ENCODE results near the gene PRKCZ. TPM values are rescaled to one million over a fixed set of nuclear protein-coding genes. Genes with fewer than 3 reads are reported as not detected.

PRKCZ gene
- total RNA-seq, 3 donors from 2014 or later: 0.64 to 17.9 (median 12.5) TPM

GRCh38 chr1:2215909-2216766, 165.9 kb downstream of the PRKCZ start:
- TF ChIP-seq POLR2AphosphoS5 (IDR thresholded peaks at IDR 0.05) (no peak), POLR2A (IDR thresholded peaks at IDR 0.05) (no peak), CTCF (IDR thresholded peaks at IDR 0.05) (no peak)
- H3K4me3 ChIP-seq: no peak overlapping the region
- no peaks in the 10 kb centered on the region for H3K27me3 ChIP-seq
- no peak overlapping the region for H3K27ac ChIP-seq
- no peaks in the 10 kb centered on the region for H3K36me3 ChIP-seq
- no peak for DNase-seq (ENCODE audit: low spot score in 2 of 2)
- H3K9me3 ChIP-seq: no peaks in the 10 kb centered on the region
- H3K4me1 ChIP-seq: peaks cover 18 to 24% of the 10 kb centered on the region in 2 donors
- intact Hi-C loops (cut with DNase I; ENCODE audit: low total_unique reads): no loop called here

GRCh38 chr1:2216767-2217058, 166.5 kb downstream of the PRKCZ start:
- no peak overlapping the region for H3K4me3 ChIP-seq
- H3K9me3 ChIP-seq: no peaks in the 10 kb centered on the region
- H3K36me3 ChIP-seq: no peaks in the 10 kb centered on the region
- no peaks in the 10 kb centered on the region for H3K27me3 ChIP-seq
- intact Hi-C loops (cut with DNase I; ENCODE audit: low total_unique reads): no loop called here
- TF ChIP-seq CTCF (IDR thresholded peaks at IDR 0.05) (no peak), POLR2AphosphoS5 (IDR thresholded peaks at IDR 0.05) (no peak), POLR2A (IDR thresholded peaks at IDR 0.05) (no peak)
- no peak overlapping the region for H3K27ac ChIP-seq
- peaks cover 18 to 24% of the 10 kb centered on the region in 2 donors for H3K4me1 ChIP-seq
- no peak for DNase-seq (ENCODE audit: low spot score in 2 of 2)

GRCh38 chr1:2221271-2221670, 171.1 kb downstream of the PRKCZ start:
- Histone ChIP-seq H3K27me3 (no peaks in the 10 kb centered on the region), H3K4me1 (no peaks in the 10 kb centered on the region), H3K27ac (no peak overlapping the region), H3K4me3 (no peak overlapping the region), H3K36me3 (no peaks in the 10 kb centered on the region), H3K9me3 (no peaks in the 10 kb centered on the region)
- TF ChIP-seq POLR2AphosphoS5 (IDR thresholded peaks at IDR 0.05) (no peak), CTCF (IDR thresholded peaks at IDR 0.05) (no peak), POLR2A (IDR thresholded peaks at IDR 0.05) (no peak)
- no peak for DNase-seq (ENCODE audit: low spot score in 2 of 2)
- intact Hi-C loops (cut with DNase I; ENCODE audit: low total_unique reads): no loop called here

GRCh38 chr1:2224170-2224584, 174.0 kb downstream of the PRKCZ start:
- H3K36me3 ChIP-seq: no peaks in the 10 kb centered on the region
- DNase-seq (ENCODE audit: low spot score in 2 of 2): no peak

More at GRCh38 chr1:2224170-2224584, 174.0 kb downstream of the PRKCZ start:
- Histone ChIP-seq H3K4me1 (no peaks in the 10 kb centered on the region), H3K27me3 (no peaks in the 10 kb centered on the region), H3K9me3 (no peaks in the 10 kb centered on the region), H3K27ac (no peak overlapping the region), H3K4me3 (no peak overlapping the region)
- intact Hi-C loops (cut with DNase I; ENCODE audit: low total_unique reads): no loop called here
- TF ChIP-seq POLR2AphosphoS5 (IDR thresholded peaks at IDR 0.05) (no peak), POLR2A (IDR thresholded peaks at IDR 0.05) (no peak), CTCF (IDR thresholded peaks at IDR 0.05) (no peak)
